Stimulated activated CD8-positive, alpha-beta memory T cell treated with anti-CD3 and anti-CD28 coated beads, Interleukin-15, amount 100 ng/mL, for 48 hours (primary cell): Measurements from ENCODE around the gene TRIM61.
A peak's percentile ranks its signal among the peaks of the same experiment; 100 is the strongest.
"Not testable (repeated sequence)": the region's sequence is repeated elsewhere in the genome, so short reads cannot be mapped to it uniquely, and the experiment has no call there.

Experiments used
- DNase-seq, 2 donors: peaks; one replicate each; pipeline ENCODE4 v3.0.0-alpha.2; 2020; ENCODE audit warnings: low read depth in 2 of 2

Gene TRIM61

GRCh38 chr4:164977243-164978164 lies at the start of gene TRIM61:
TRIM61 (minus strand) TSS chr4:164977657; CDS start chr4:164970002, 7,655 bp downstream.
- peak; percentile 51 to 56 for DNase-seq

DNA sequence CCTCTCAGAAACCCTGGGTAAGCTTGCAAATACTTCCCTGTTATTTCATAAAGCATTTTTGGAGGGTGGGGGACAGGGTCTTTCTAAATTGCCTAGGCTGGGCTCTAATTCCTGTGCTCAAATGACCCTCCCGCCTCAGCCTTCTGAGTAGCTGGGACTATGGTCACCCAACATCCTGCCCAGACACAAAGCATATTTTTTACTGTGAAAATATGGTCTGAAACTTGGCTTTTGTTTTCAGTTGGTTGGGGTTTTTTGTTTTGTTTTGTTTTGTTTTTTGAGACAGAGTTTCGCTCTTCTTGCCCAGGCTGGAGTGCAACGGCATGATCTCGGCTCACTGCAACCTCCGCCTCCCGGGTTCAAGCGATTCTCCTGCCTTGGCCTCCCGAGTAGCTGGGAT lies 48.3 kb upstream of the TRIM61 start:
- not testable (repeated sequence) for DNase-seq

DNA sequence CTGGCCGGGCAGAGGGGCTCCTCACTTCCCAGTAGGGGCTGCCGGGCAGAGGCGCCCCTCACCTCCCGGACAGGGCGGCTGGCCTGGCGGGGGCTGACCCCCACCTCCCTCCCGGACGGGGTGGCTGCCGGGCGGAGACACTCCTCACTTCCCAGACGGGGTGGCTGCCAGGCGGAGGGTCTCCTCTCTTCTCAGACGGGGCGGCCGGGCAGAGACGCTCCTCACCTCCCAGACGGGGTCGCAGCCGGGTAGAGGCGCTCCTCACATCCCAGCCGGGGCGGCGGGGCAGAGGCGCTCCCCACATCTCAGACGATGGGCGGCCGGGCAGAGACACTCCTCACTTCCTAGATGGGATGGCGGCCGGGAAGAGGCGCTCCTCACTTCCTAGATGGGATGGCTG lies 42.5 kb upstream of the TRIM61 start:
- DNase-seq, result not testable (repeated sequence)

GRCh38 chr4:165016971-165017370 lies 39.5 kb upstream of the TRIM61 start:
- no peak for DNase-seq

GRCh38 chr4:165013691-165014090 lies 36.2 kb upstream of the TRIM61 start:
- DNase-seq, result no peak

- no peak for DNase-seq
Observed at GRCh38 chr4:165011403-165011802, 33.9 kb upstream of the TRIM61 start.

GRCh38 chr4:165010991-165011390 lies 33.5 kb upstream of the TRIM61 start:
- DNase-seq, result no peak

DNA sequence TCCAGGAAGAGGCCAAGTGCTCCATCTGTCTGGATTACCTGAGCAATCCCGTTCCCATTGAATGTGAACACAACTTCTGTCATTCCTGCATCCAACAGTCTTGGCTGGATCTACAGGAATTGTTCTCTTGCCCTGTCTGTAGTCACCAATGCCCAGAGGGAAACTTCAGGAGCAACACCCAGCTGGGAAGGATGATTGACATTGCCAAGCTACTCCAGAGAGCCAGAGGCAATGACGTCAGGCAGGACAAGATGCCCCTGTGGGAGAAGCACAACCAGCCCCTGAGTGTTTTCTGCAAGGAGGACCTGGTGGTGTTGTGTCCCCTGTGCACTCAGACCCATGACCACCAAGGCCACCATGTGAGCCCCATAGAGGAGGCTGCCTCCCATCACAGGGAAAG lies 33.0 kb upstream of the TRIM61 start:
- DNase-seq, result no peak

DNA sequence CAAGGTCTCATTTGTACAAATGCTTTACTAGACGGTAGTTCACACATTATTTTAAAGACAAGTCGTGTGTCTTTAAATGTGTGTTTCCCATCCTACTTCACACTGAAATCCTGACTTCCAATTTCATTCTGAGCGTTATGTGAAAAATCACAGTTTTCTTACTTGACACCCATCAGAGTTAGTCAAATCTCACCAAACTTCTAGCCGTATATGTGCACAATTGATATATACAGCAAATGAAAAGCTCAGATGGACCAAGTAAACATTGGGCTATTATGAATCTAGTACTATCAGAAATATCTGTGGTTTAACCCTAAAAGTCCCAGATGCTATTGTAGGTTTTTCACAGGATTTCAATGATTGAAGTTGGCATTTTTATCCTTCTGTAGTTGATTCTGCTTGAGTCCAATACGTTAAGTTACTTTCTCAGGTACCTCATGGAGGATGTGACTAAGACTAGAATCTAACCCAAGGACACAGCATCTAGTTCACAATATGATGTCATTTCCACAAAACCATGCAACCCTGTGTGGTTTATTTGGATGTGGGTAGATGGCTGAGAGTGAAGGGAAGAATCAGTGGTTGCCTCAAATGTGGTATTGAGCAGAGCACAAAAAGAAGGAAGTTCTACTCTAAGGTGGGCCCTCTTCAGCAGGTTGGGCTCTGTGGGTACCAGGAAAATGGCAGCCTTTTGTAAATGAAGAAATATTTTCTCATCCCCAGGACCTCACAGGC lies 32.2 kb upstream of the TRIM61 start:
- peak in 1 of 2 donors; percentile 9 for DNase-seq

- no peak for DNase-seq
Observed at GRCh38 chr4:165006886-165007285, 29.4 kb upstream of the TRIM61 start.

DNA sequence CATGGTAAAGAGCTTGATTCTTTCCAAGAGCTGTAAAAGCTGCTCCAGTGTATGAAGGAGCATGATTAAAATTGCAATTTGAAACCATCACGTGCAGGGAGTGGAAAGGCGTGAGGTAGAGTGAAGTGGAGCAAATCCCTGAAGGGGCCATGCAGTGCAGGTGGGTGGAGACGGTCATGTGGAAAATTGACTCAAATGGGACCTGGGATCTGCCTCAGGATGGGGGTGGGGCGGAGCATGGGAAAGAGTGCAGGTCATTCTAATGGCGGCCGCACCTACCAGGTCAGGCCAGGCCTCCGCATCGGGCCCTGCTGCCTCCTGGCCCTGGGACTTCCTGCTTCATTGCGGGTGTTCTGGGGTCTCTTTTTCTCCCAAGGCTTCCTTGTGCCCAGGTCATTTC lies 29.0 kb upstream of the TRIM61 start:
- no peak for DNase-seq

GRCh38 chr4:165005352-165005925 lies 28.0 kb upstream of the TRIM61 start:
- no peak for DNase-seq

DNA sequence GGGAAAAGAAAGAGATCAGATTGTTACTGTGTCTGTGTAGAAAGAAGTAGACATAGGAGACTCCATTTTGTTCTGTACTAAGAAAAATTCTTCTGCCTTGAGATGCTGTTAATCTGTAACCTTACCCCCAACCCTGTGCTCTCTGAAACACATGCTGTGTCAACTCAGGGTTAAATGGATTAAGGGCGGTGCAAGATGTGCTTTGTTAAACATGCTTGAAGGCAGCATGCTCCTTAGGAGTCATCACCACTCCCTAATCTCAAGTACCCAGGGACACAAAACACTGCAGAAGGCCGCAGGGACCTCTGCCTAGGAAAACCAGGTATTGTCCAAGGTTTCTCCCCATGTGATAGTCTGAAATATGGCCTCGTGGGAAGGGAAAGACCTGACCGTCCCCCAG lies 24.5 kb upstream of the TRIM61 start:
- not testable (repeated sequence) for DNase-seq

GRCh38 chr4:164998526-164999080 lies 21.1 kb upstream of the TRIM61 start:
- DNase-seq, result not testable (repeated sequence)

DNA sequence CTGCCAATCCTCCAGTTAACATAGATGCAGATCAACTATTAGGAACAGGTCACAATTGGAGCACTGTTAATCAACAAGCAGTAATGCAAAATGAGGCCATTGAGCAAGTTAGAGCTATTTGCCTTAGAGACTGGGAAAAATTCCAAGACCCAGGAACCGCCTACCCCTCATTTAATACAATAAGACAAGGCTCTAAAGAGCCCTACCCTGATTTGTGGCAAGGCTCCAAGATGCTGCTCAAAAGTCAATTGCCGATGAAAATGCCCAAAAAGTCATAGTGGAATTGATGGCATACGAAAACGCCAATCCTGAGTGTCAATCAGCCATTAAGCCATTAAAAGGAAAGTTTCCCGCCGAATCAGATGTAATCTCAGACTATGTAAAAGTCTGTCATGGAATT lies 20.5 kb upstream of the TRIM61 start:
- DNase-seq, result no peak

DNA sequence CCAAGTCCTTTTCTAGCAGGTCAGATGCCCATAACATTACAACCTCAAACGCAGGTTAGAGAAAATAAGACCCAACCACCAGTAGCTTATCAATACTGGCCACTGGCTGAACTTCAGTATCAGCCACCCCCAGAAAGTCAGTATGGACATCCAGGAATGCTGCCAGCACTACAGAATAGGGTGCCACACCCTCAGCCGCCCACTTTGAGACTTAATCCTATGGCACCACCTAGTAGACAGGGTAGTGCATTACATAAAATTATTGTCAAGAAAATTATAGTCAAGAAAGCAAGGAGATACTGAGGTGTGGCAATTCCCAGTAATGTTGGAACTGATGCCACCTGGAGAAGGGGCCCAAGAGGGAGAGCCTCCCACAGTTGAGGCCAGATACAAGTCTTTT lies 19.9 kb upstream of the TRIM61 start:
- DNase-seq, result no peak

DNA sequence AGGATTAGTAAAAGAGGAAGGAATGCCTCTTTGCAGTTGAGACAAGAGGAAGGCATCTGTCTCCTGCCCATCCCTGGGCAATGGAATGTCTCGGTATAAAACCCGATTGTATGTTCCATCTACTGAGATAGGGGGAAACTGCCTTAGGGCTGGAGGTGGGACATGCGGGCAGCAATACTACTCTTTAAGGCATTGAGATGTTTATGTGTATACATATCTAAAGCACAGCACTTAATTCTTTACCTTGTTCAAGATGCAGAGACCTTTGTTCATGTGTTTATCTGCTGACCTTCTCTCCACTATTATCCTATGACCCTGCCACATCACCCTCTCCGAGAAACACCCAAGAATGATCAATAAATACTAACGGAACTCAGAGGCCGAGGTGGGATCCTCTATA lies 18.7 kb upstream of the TRIM61 start:
- not testable (repeated sequence) for DNase-seq

- not testable (repeated sequence) for DNase-seq
Observed at GRCh38 chr4:164990786-164991185, 13.3 kb upstream of the TRIM61 start.

GRCh38 chr4:164989471-164989870 lies 12.0 kb upstream of the TRIM61 start:
- DNase-seq, result no peak

GRCh38 chr4:164971929-164972328 lies 5.5 kb downstream of the TRIM61 start:
- DNase-seq, result not testable (repeated sequence)

DNA sequence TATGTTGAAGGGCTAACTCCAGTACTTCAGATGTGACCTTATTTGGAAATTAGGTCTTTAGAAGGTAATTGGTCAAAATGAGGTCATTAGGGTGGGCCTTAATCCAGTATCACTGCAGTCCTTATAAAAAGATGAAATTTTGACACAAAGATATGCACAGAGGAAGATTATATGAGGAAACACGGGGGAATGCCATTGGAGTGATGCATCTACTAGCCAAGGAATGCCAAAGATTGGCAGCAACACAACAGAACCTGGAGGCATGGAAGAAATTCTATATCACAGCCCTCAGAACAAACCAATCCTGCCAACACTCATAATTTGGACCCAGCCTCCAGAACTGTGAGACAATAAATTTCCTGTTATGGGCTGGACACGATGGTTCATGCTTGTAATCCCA lies 17.6 kb downstream of the TRIM61 start:
- DNase-seq, result no peak

GRCh38 chr4:164959421-164959820 lies 18.0 kb downstream of the TRIM61 start:
- DNase-seq, result not testable (repeated sequence)
